ENCODE data around the gene DOK4.

DNA sequence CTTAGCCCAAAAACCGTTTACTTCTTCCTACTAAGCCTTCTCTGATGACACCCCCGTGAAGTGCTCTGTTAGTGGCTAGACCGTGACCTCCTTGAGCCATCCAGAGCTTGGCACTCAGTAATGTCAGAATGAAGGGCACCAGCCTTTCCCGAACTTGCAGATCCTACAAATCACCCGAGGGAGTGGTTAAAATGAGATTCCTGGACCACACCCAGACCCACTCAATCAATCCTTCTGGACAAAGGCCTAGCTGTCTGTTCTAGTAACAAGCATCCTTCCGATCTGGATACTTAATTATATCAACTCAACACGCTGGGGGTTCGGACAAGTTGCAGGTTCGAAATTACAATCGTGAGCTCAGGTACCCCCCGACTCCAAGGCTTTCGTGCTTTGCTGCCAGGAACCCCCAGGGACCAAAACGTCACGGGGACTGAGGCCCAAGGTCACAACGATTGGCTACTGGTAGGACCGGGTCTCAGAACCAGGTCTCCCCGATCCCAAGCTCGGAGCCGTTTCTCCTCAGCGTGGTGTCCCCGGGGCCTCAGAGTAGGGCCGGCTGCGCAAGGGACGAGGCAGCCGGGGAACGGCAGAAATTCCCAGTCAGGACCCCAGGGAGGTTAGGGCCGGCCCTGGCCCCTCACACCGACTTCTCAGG is 39.6 kb downstream of the DOK4 start:
- TF ChIP-seq, protein P1, sequence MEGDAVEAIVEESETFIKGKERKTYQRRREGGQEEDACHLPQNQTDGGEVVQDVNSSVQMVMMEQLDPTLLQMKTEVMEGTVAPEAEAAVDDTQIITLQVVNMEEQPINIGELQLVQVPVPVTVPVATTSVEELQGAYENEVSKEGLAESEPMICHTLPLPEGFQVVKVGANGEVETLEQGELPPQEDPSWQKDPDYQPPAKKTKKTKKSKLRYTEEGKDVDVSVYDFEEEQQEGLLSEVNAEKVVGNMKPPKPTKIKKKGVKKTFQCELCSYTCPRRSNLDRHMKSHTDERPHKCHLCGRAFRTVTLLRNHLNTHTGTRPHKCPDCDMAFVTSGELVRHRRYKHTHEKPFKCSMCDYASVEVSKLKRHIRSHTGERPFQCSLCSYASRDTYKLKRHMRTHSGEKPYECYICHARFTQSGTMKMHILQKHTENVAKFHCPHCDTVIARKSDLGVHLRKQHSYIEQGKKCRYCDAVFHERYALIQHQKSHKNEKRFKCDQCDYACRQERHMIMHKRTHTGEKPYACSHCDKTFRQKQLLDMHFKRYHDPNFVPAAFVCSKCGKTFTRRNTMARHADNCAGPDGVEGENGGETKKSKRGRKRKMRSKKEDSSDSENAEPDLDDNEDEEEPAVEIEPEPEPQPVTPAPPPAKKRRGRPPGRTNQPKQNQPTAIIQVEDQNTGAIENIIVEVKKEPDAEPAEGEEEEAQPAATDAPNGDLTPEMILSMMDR (IDR thresholded peaks at IDR 0.05), result no peak
- no peak for TF ChIP-seq POLR2AphosphoS5 (IDR thresholded peaks at IDR 0.05)
- no peak for TF ChIP-seq POLR2A (IDR thresholded peaks at IDR 0.05)

All from transverse colon (tissue), 4 donors.